HCT116 (cell line): Measurements from ENCODE around the gene MYH10.

Source experiments
- ATF3 ChIP-seq: IDR thresholded peaks from 2 replicates; pipeline ENCODE4 v1.6.1; 2012
- CTCF ChIP-seq, 3 experiments: fragments of 200-600 bp in 1 of 3; sonication (generic) in 1 of 3; IDR thresholded peaks in 2 of 3; conservative IDR thresholded peaks in 1 of 3; 2 replicates each; pipeline ENCODE4 v1.5.1; 2012 to 2017; ENCODE audit warnings: low read depth in 2 of 3, low read length in 2 of 3, antibody characterized with exemption in 1 of 3, borderline replicate concordance in 1 of 3, control low read depth in 1 of 3, mild to moderate bottlenecking in 1 of 3, mixed read lengths in 1 of 3, mixed run types in 1 of 3, moderate library complexity in 1 of 3; ENCODE audit not compliant: insufficient read depth in 1 of 3
- EZH2 ChIP-seq: fragments of 200-600 bp; sonication (generic); IDR thresholded peaks from 2 replicates; pipeline ENCODE4 v1.6.1; 2017; ENCODE audit warnings: antibody characterized with exemption, mixed run types
- EZH2phosphoT487 ChIP-seq: fragments of 200-600 bp; IDR thresholded peaks from 2 replicates; pipeline ENCODE4 v1.6.1; 2018; ENCODE audit warnings: antibody characterized with exemption, borderline replicate concordance
- MAX ChIP-seq: IDR thresholded peaks from 2 replicates; pipeline ENCODE4 v1.6.1; 2012
- POLR2A ChIP-seq: IDR thresholded peaks from 2 replicates; pipeline ENCODE4 v1.7.0; 2011; ENCODE audit warnings: borderline replicate concordance; ENCODE audit not compliant: insufficient read depth, insufficient read length; ENCODE audit errors: extremely low read depth
- RAD21 ChIP-seq: IDR thresholded peaks from 2 replicates; pipeline ENCODE4 v1.6.1; 2012; ENCODE audit warnings: low read depth, mild to moderate bottlenecking
- REST ChIP-seq: IDR thresholded peaks from 2 replicates; pipeline ENCODE4 v1.6.1; 2012; ENCODE audit warnings: low read depth

GRCh38 chr17:8455665-8456209 lies 174.8 kb downstream of the MYH10 start:
- TF ChIP-seq CTCF (IDR thresholded peaks at IDR 0.05 in 2 of 3, conservative IDR thresholded peaks at IDR 0.05 in 1 of 3; ENCODE audit: borderline replicate concordance in 1 of 3, insufficient read depth in 1 of 3, low read depth in 2 of 3, low read length in 2 of 3) (no peak), MAX (no peak), RAD21 (no peak), POLR2A (no peak), EZH2 (no peak), REST (no peak), EZH2phosphoT487 (no peak), ATF3 (no peak)
